Stomach (tissue), 4 donors: ENCODE data around the gene INTS14.

Experiments
- CTCF ChIP-seq, 7 experiments: fragments of 450-650 bp in 4 of 7; fragments of 200-600 bp in 3 of 7; sonication (generic) in 3 of 7; IDR thresholded peaks; one replicate each; pipeline ENCODE4 v1.5.1; 2016 to 2019; ENCODE audit warnings: antibody characterized with exemption in 7 of 7, control low read depth in 2 of 7, mild to moderate bottlenecking in 1 of 7
- EP300 ChIP-seq: sonication (generic); formaldehyde crosslinking; IDR thresholded peaks from one replicate; pipeline ENCODE4 v1.6.1; 2017; ENCODE audit warnings: antibody characterized with exemption
- POLR2AphosphoS5 ChIP-seq, 3 donors: sonication (generic); formaldehyde crosslinking; IDR thresholded peaks; one replicate each; pipeline ENCODE4 v1.6.1; 2016; ENCODE audit warnings: antibody characterized with exemption in 3 of 3

GRCh38 chr15:65620833-65621232 lies 9.9 kb upstream of the INTS14 start:
- TF ChIP-seq POLR2AphosphoS5 (IDR thresholded peaks at IDR 0.05) (no peak), CTCF (IDR thresholded peaks at IDR 0.05) (no peak), EP300 (no peak)
